GM20000 (cell line): ENCODE data around the gene MYCL.

ENCODE experiments used
- DNase-seq: peaks from one replicate; pipeline ENCODE4 v3.0.0; 2012; ENCODE audit warnings: low spot score
- TF ChIP-seq, protein P1 (sequence below): IDR thresholded peaks from 2 replicates; pipeline ENCODE4 v1.5.1; 2012; ENCODE audit warnings: mild to moderate bottlenecking, control low read depth; ENCODE audit errors: extremely low read depth, missing control alignments

Gene MYCL

DNA sequence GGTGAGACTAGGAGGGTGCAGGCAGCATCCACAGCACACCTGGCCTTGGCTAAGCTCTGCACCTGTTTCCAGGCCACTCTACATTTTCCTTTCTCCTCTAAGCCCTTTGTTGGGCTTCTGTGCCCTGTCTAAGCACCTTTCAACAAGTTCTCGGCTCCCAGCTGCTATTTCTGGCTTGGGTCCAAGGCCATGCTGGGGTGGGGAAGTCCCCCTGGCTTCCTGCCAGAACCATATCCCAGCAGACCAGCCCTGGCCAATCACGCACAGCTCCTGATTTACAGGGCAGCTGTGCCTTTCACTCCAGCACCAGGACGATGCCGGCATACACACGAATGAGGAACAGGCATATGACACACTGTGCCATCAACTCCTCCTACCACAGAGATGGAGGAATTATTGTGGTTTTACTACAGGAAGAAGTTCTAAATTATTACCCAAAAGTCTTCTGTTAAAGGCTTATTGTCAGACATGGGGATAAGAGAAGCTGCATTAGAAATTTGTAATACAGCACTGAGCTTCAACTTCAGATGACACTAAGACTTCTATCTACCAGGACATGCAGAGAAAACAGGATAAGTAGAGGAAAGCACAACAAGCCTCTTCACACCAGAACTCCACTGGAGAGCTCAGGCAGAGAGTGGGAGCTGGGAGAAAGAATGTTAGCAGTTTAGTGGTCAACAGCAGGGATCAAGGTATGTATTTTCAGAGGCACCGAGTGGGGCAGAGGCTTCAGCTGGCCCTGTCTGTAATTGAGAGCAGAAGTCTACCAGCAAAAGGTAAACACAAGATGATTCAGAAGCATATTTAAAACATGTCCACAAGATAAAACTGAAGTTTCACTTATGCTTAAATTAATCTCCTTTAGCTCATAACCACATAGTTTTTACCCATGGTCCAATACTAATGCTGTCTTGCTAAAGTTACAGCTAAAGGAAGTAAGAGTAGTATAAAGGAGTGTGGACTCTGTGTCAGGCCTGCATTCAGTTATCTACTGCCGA is 55.8 kb downstream of the MYCL start:
- DNase-seq, result peak; percentile 56
- TF ChIP-seq, protein P1, sequence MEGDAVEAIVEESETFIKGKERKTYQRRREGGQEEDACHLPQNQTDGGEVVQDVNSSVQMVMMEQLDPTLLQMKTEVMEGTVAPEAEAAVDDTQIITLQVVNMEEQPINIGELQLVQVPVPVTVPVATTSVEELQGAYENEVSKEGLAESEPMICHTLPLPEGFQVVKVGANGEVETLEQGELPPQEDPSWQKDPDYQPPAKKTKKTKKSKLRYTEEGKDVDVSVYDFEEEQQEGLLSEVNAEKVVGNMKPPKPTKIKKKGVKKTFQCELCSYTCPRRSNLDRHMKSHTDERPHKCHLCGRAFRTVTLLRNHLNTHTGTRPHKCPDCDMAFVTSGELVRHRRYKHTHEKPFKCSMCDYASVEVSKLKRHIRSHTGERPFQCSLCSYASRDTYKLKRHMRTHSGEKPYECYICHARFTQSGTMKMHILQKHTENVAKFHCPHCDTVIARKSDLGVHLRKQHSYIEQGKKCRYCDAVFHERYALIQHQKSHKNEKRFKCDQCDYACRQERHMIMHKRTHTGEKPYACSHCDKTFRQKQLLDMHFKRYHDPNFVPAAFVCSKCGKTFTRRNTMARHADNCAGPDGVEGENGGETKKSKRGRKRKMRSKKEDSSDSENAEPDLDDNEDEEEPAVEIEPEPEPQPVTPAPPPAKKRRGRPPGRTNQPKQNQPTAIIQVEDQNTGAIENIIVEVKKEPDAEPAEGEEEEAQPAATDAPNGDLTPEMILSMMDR, result no peak
